ENCODE results near the gene KCNK3. TPM values are rescaled to one million over a fixed set of nuclear protein-coding genes. Genes with fewer than 3 reads are reported as not detected.

The KCNK3 gene
- total and polyA plus RNA-seq, 2 experiments from 2014 or later, result not detected

GRCh38 chr2:26730549-26731344 lies 38.2 kb downstream of the KCNK3 start:
- no peaks in the 10 kb centered on the region for H3K9me3 ChIP-seq (ENCODE audit: low read depth)
- no peak overlapping the region for H3K4me3 ChIP-seq
- H3K36me3 ChIP-seq (ENCODE audit: low read depth), result no peaks in the 10 kb centered on the region
- no peak overlapping the region for H3K9ac ChIP-seq
- no peaks in the 10 kb centered on the region for H3F3A ChIP-seq (ENCODE audit: insufficient read depth)
- H3K4me2 ChIP-seq (ENCODE audit: unreplicated experiment), result no peak overlapping the region
- WGBS, 2 experiments (ENCODE audit: low coverage in 1 of 2, low lambda C conversion rate in 2 of 2, missing lambda C conversion rate in 2 of 2), result 64 to 74% methylated on average over 17 to 19 of the region's 19 CpGs
- TF ChIP-seq EZH2phosphoT487 (IDR thresholded peaks at IDR 0.05; ENCODE audit: insufficient read depth, low read depth) (no peak), EZH2 (IDR thresholded peaks at IDR 0.05; ENCODE audit: insufficient read depth, poor library complexity, severe bottlenecking) (no peak)
- no peaks in the 10 kb centered on the region for H3K27me3 ChIP-seq (replicated peaks; ENCODE audit: insufficient read depth)
- no peaks in the 10 kb centered on the region for H3K9me2 ChIP-seq (ENCODE audit: insufficient read depth)
- H2AFZ ChIP-seq, result no peak overlapping the region
- in situ Hi-C loops (cut with MboI), result no loop called here
- no peaks in the 10 kb centered on the region for H4K20me1 ChIP-seq (ENCODE audit: insufficient read depth)
- H3K27ac ChIP-seq, result no peak overlapping the region
- no peaks in the 10 kb centered on the region for H3K79me2 ChIP-seq (ENCODE audit: insufficient read depth)
- DNase-seq, result no peak
- no peaks in the 10 kb centered on the region for H3K4me1 ChIP-seq (ENCODE audit: insufficient read depth)

DNA sequence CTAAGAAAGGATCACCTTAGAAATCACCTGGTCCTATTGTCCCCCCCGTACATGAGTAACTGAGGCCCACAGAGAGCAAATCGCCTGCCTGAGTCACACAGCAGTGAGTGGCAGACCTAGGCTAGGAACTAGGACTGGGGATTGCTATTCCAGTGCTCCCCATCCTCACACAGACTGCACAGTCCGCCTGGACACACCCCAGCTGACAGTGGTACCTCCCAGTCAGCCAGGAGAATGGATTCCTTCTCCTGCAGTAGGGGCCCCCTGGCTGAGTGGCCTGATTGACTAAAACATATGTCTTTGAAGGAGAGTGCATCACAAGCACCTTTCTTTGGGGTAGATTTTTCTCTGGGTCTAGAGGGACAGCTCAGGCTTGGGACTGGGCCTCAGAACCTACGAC lies 39.2 kb downstream of the KCNK3 start:
- Histone ChIP-seq H3K4me3 (no peak overlapping the region), H3K4me1 (ENCODE audit: insufficient read depth) (no peaks in the 10 kb centered on the region), H2AFZ (no peak overlapping the region), H3F3A (ENCODE audit: insufficient read depth) (no peaks in the 10 kb centered on the region), H3K36me3 (ENCODE audit: low read depth) (no peaks in the 10 kb centered on the region), H3K9me2 (ENCODE audit: insufficient read depth) (no peaks in the 10 kb centered on the region), H3K27me3 (replicated peaks; ENCODE audit: insufficient read depth) (no peaks in the 10 kb centered on the region), H3K4me2 (ENCODE audit: unreplicated experiment) (no peak overlapping the region), H3K9ac (no peak overlapping the region), H3K27ac (no peak overlapping the region), H4K20me1 (ENCODE audit: insufficient read depth) (no peaks in the 10 kb centered on the region), H3K9me3 (ENCODE audit: low read depth) (no peaks in the 10 kb centered on the region), H3K79me2 (ENCODE audit: insufficient read depth) (no peaks in the 10 kb centered on the region)
- 68 to 74% methylated on average over 4 of the region's 4 CpGs for WGBS, 2 experiments (ENCODE audit: low coverage in 1 of 2, low lambda C conversion rate in 2 of 2, missing lambda C conversion rate in 2 of 2)
- in situ Hi-C loops (cut with MboI), result no loop called here
- no peak for DNase-seq
- TF ChIP-seq EZH2phosphoT487 (IDR thresholded peaks at IDR 0.05; ENCODE audit: insufficient read depth, low read depth) (no peak), EZH2 (IDR thresholded peaks at IDR 0.05; ENCODE audit: insufficient read depth, poor library complexity, severe bottlenecking) (no peak)

DNA sequence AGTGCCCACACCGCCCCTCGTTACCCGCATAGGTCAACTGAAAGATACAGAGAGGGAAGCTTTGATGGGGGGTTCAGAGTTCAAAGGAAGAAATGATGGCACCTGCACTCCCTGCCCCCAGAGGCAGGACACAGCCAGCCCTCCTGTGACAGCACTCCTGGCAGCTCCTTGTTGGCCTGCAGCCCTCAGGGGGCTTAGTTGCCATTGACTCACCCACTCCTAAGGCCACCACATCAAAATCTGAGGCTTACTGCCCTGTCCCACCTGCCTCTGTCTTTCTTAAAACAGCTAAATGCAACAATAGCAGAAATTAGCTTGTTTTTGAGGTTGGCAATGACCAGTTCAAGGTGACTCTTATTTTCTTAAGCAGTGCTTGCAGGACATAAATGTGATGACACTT lies 39.9 kb downstream of the KCNK3 start:
- Histone ChIP-seq H3K4me3 (no peak overlapping the region), H3K9me3 (ENCODE audit: low read depth) (no peaks in the 10 kb centered on the region), H3K79me2 (ENCODE audit: insufficient read depth) (no peaks in the 10 kb centered on the region), H3K4me2 (ENCODE audit: unreplicated experiment) (no peak overlapping the region), H3K9me2 (ENCODE audit: insufficient read depth) (no peaks in the 10 kb centered on the region), H3K27me3 (replicated peaks; ENCODE audit: insufficient read depth) (no peaks in the 10 kb centered on the region), H3F3A (ENCODE audit: insufficient read depth) (no peaks in the 10 kb centered on the region), H3K9ac (no peak overlapping the region), H3K4me1 (ENCODE audit: insufficient read depth) (no peaks in the 10 kb centered on the region), H4K20me1 (ENCODE audit: insufficient read depth) (no peaks in the 10 kb centered on the region), H3K36me3 (ENCODE audit: low read depth) (no peaks in the 10 kb centered on the region), H3K27ac (no peak overlapping the region), H2AFZ (no peak overlapping the region)
- in situ Hi-C loops (cut with MboI), result no loop called here
- WGBS, 2 experiments (ENCODE audit: low coverage in 1 of 2, low lambda C conversion rate in 2 of 2, missing lambda C conversion rate in 2 of 2), result 83 to 86% methylated on average over 3 of the region's 3 CpGs
- DNase-seq, result no peak
- no peak for TF ChIP-seq EZH2 (IDR thresholded peaks at IDR 0.05; ENCODE audit: insufficient read depth, poor library complexity, severe bottlenecking)
- TF ChIP-seq EZH2phosphoT487 (IDR thresholded peaks at IDR 0.05; ENCODE audit: insufficient read depth, low read depth), result no peak

GRCh38 chr2:26733413-26733812 lies 40.9 kb downstream of the KCNK3 start:
- no peaks in the 10 kb centered on the region for H3K9me2 ChIP-seq (ENCODE audit: insufficient read depth)
- H3F3A ChIP-seq (ENCODE audit: insufficient read depth), result no peaks in the 10 kb centered on the region
- 90 to 92% methylated on average over 9 of the region's 9 CpGs for WGBS, 2 experiments (ENCODE audit: low coverage in 1 of 2, low lambda C conversion rate in 2 of 2, missing lambda C conversion rate in 2 of 2)
- H3K27ac ChIP-seq, result no peak overlapping the region
- DNase-seq, result no peak
- no peaks in the 10 kb centered on the region for H3K9me3 ChIP-seq (ENCODE audit: low read depth)
- H2AFZ ChIP-seq, result no peak overlapping the region
- H3K4me1 ChIP-seq (ENCODE audit: insufficient read depth), result no peaks in the 10 kb centered on the region
- H3K4me2 ChIP-seq (ENCODE audit: unreplicated experiment), result no peak overlapping the region
- no peaks in the 10 kb centered on the region for H3K36me3 ChIP-seq (ENCODE audit: low read depth)
- TF ChIP-seq EZH2phosphoT487 (IDR thresholded peaks at IDR 0.05; ENCODE audit: insufficient read depth, low read depth), result no peak
- no peak for TF ChIP-seq EZH2 (IDR thresholded peaks at IDR 0.05; ENCODE audit: insufficient read depth, poor library complexity, severe bottlenecking)
- H4K20me1 ChIP-seq (ENCODE audit: insufficient read depth), result no peaks in the 10 kb centered on the region
- H3K27me3 ChIP-seq (replicated peaks; ENCODE audit: insufficient read depth), result no peaks in the 10 kb centered on the region
- no peak overlapping the region for H3K9ac ChIP-seq
- in situ Hi-C loops (cut with MboI), result no loop called here
- H3K79me2 ChIP-seq (ENCODE audit: insufficient read depth), result no peaks in the 10 kb centered on the region
- H3K4me3 ChIP-seq, result no peak overlapping the region
